Right lobe of liver (tissue), 4 donors: ENCODE data around the gene HS3ST2.

ENCODE experiments used
- CTCF ChIP-seq, 4 donors: fragments of 200-600 bp in 3 of 4; fragments of 450-650 bp in 1 of 4; IDR thresholded peaks; one replicate each; pipeline versions ENCODE4 v1.5.1 to v1.8.0; 2016 to 2022; ENCODE audit warnings: antibody characterized with exemption in 4 of 4, mild to moderate bottlenecking in 2 of 4
- POLR2A ChIP-seq: fragments of 450-650 bp; IDR thresholded peaks from one replicate; pipeline ENCODE4 v1.6.1; 2017; ENCODE audit warnings: antibody characterized with exemption, mild to moderate bottlenecking
- donor health status: DM: no; HTN: no; CAD: no.
- donor health status: DM: no; HTN: no; CAD: no.
- donor health status: DM: no; HTN: yes; CAD: no.

GRCh38 chr16:22849517-22849916 lies 35.6 kb downstream of the HS3ST2 start:
- no peak for TF ChIP-seq CTCF (IDR thresholded peaks at IDR 0.05)
- no peak for TF ChIP-seq POLR2A
